Measurements from ENCODE around the gene TNMD. TPM values are rescaled to one million over a fixed set of nuclear protein-coding genes. Genes with fewer than 3 reads are reported as not detected.

The TNMD gene
- total and polyA plus RNA-seq, 4 donors = not detected

DNA sequence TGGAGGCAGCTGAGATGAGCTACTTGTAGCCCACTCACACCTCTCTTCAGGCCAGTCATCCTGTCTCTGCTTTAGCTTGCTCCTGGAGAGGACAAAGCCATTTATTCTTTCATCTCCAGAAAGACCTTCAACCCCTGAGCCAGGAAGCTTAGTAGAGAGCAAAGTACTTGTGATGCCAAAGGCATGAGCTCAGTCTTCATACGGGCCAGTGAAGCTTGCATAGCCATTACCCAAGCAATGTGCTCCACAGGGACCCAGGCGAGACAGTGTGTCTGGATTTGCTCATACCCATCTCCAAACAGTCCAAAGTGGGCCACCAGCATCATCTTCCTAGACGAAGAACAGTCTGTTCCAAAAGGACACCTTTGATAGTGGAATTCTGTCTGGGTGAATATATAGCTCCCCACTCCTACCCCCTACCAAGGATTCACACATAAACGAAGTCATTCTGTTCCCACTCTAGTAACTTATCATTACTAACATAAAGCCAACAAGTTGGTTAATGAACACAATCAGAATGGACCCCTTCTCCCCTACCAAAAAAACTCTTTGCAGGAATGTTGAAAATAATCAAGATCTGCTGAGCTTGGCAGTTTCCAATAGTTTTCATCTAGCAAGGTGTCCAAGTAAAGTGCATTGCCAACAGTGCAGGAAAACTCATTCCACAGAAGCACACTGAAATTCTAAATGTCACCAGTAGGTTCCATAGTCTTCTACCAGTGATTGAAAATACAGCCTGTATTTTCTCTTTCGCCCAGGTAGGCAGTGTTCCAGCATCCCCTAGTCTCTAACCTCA, 6.7 kb downstream of the TNMD start:
- no peak for ATAC-seq (ENCODE audit: insufficient read depth, low FRiP score)
- H3K4me3 ChIP-seq = no peak overlapping the region
- WGBS, 2 donors = 61 to 87% methylated on average over 5 of the region's 5 CpGs

DNA sequence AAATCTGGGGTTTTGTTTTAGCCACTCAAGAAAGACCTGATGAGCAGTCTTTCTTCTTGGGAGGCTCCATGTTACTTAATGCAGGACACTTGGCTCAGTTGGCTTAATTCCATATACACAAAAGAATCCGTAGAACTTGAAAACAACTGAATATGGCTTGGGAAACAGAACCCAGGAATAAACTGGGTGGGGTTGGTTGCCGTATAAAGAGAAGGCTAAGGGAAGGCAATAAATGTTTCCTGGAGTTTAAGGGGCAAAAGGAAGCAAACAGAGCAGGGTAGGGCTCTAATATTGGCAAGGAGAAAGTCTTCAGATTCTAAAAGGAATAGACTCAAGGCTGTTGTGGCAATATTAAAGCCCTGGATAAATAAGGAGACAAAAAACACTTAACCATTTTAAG, 8.4 kb downstream of the TNMD start:
- Histone ChIP-seq H3K9ac (ENCODE audit: insufficient read depth in 1 of 2, low read length in 2 of 2) (no peak overlapping the region), H3K4me3 (no peak overlapping the region), H3K27me3 (ENCODE audit: control insufficient read depth in 3 of 3, insufficient read depth in 3 of 3, low read length in 2 of 3) (peaks cover 5 to 11% (median 8%) of the 10 kb centered on the region in 3 donors), H3K36me3 (ENCODE audit: control insufficient read depth in 4 of 4, insufficient read depth in 4 of 4, low read length in 4 of 4) (no peaks in the 10 kb centered on the region), H3K4me1 (ENCODE audit: control insufficient read depth in 5 of 5, insufficient read depth in 5 of 5, low read length in 5 of 5) (peaks cover 0 to 2% (median 0%) of the 10 kb centered on the region in 5 donors), H3K27ac (ENCODE audit: low read depth in 1 of 2, low read length in 1 of 2) (no peak overlapping the region), H3K9me3 (ENCODE audit: control insufficient read depth in 4 of 4, insufficient read depth in 3 of 4, low read length in 3 of 4) (no peaks in the 10 kb centered on the region)
- WGBS, 2 donors = 40 to 58% methylated on average over 2 of the region's 2 CpGs
- no peak for ATAC-seq (ENCODE audit: insufficient read depth, low FRiP score)
- TF ChIP-seq, protein P1, sequence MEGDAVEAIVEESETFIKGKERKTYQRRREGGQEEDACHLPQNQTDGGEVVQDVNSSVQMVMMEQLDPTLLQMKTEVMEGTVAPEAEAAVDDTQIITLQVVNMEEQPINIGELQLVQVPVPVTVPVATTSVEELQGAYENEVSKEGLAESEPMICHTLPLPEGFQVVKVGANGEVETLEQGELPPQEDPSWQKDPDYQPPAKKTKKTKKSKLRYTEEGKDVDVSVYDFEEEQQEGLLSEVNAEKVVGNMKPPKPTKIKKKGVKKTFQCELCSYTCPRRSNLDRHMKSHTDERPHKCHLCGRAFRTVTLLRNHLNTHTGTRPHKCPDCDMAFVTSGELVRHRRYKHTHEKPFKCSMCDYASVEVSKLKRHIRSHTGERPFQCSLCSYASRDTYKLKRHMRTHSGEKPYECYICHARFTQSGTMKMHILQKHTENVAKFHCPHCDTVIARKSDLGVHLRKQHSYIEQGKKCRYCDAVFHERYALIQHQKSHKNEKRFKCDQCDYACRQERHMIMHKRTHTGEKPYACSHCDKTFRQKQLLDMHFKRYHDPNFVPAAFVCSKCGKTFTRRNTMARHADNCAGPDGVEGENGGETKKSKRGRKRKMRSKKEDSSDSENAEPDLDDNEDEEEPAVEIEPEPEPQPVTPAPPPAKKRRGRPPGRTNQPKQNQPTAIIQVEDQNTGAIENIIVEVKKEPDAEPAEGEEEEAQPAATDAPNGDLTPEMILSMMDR (IDR thresholded peaks at IDR 0.05; ENCODE audit: control extremely low read depth, extremely low read depth) = no peak
- peak in 2 of 3 donors; percentile 13 to 22 for DNase-seq

More for the DNA sequence above, 6.7 kb downstream of the TNMD start:
- Histone ChIP-seq H3K9ac (ENCODE audit: insufficient read depth in 1 of 2, low read length in 2 of 2) (no peak overlapping the region), H3K4me1 (ENCODE audit: control insufficient read depth in 5 of 5, insufficient read depth in 5 of 5, low read length in 5 of 5) (peaks cover 0 to 3% (median 0%) of the 10 kb centered on the region in 5 donors), H3K9me3 (ENCODE audit: control insufficient read depth in 4 of 4, insufficient read depth in 3 of 4, low read length in 3 of 4) (no peaks in the 10 kb centered on the region), H3K27me3 (ENCODE audit: control insufficient read depth in 3 of 3, insufficient read depth in 3 of 3, low read length in 2 of 3) (peaks cover 5 to 18% (median 8%) of the 10 kb centered on the region in 3 donors), H3K36me3 (ENCODE audit: control insufficient read depth in 4 of 4, insufficient read depth in 4 of 4, low read length in 4 of 4) (no peaks in the 10 kb centered on the region), H3K27ac (ENCODE audit: low read depth in 1 of 2, low read length in 1 of 2) (no peak overlapping the region)
- no peak for DNase-seq
- TF ChIP-seq, protein P1 (IDR thresholded peaks at IDR 0.05; ENCODE audit: control extremely low read depth, extremely low read depth) = no peak

DNA sequence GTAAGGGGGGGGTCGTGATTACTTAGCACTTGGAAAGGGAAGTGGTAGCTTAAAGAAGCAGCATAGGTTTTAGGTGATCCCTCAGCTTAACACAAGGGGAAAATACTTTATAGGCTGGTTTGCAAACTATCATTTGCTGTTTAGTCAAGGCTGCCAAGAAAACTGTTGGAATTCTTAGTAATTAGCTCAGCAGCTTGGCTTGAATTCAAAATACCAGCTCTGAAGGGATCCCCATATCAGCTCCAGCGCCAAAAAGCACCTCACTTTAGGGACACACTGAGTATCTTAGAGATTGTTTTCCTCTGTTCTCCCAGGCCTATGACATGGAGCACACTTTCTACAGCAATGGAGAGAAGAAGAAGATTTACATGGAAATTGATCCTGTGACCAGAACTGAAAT, 8.8 kb downstream of the TNMD start:
- ATAC-seq (ENCODE audit: insufficient read depth, low FRiP score) (no peak), DNase-seq (peak in 2 of 3 donors; percentile 46 to 55)
- H3K27me3 ChIP-seq (ENCODE audit: control insufficient read depth in 3 of 3, insufficient read depth in 3 of 3, low read length in 2 of 3) = peaks cover 5 to 12% (median 8%) of the 10 kb centered on the region in 3 donors
- H3K9ac ChIP-seq (ENCODE audit: insufficient read depth in 1 of 2, low read length in 2 of 2) = no peak overlapping the region
- H3K36me3 ChIP-seq (ENCODE audit: control insufficient read depth in 4 of 4, insufficient read depth in 4 of 4, low read length in 4 of 4) = no peaks in the 10 kb centered on the region
- H3K27ac ChIP-seq (ENCODE audit: low read depth in 1 of 2, low read length in 1 of 2) = no peak overlapping the region
- H3K4me1 ChIP-seq (ENCODE audit: control insufficient read depth in 5 of 5, insufficient read depth in 5 of 5, low read length in 5 of 5) = peaks cover 0 to 2% (median 0%) of the 10 kb centered on the region in 5 donors
- H3K4me3 ChIP-seq = no peak overlapping the region
- TF ChIP-seq, protein P1 (IDR thresholded peaks at IDR 0.05; ENCODE audit: control extremely low read depth, extremely low read depth) = no peak
- no peaks in the 10 kb centered on the region for H3K9me3 ChIP-seq (ENCODE audit: control insufficient read depth in 4 of 4, insufficient read depth in 3 of 4, low read length in 3 of 4)
- 10 to 28% methylated on average over 2 of the region's 2 CpGs for WGBS, 2 donors

Data from lung (tissue), 12 donors.